Gastrocnemius medialis (tissue), 4 donors: ENCODE measurements around the gene PTPRN2. TPM values are rescaled to one million over a fixed set of nuclear protein-coding genes. Genes with fewer than 3 reads are reported as not detected.

Experiments
- ATAC-seq, 2 donors: fragments of 150-250 bp; one replicate each; pipeline ENCODE4 v1.9.1; 2016
- DNase-seq, 2 donors: peaks; one replicate each; pipeline ENCODE4 v3.0.0-alpha.2; 2019
- H3K27ac ChIP-seq, 4 donors: fragments of 200-600 bp; sonication (generic); 1 replicate in 1 of 4; 2 replicates in 3 of 4; pipeline ENCODE4 v1.5.1; 2016 to 2018; ENCODE audit warnings: mild to moderate bottlenecking in 2 of 4, moderate library complexity in 1 of 4
- H3K27me3 ChIP-seq, 3 donors: fragments of 200-600 bp; sonication (generic) in 2 of 3; 1 replicate in 1 of 3; 2 replicates in 2 of 3; pipeline versions ENCODE4 v1.5.1 to v1.6.0; 2016 to 2019; ENCODE audit warnings: mild to moderate bottlenecking in 1 of 3, moderate library complexity in 1 of 3
- H3K36me3 ChIP-seq, 2 donors: fragments of 200-600 bp; sonication (generic) in 1 of 2; one replicate each; pipeline ENCODE4 v1.5.1; 2017 to 2018
- H3K4me1 ChIP-seq, 2 donors: fragments of 200-600 bp; sonication (generic) in 1 of 2; one replicate each; pipeline ENCODE4 v1.5.1; 2016 to 2017; ENCODE audit warnings: mild to moderate bottlenecking in 2 of 2
- H3K4me3 ChIP-seq, 4 donors: fragments of 200-600 bp; sonication (generic) in 3 of 4; 1 replicate in 1 of 4; 2 replicates in 3 of 4; pipeline ENCODE4 v1.5.1; 2016 to 2019; ENCODE audit warnings: mild to moderate bottlenecking in 2 of 4
- H3K9me3 ChIP-seq, 3 donors: fragments of 200-600 bp; sonication (generic) in 2 of 3; 1 replicate in 1 of 3; 2 replicates in 2 of 3; pipeline ENCODE4 v1.5.1; 2016 to 2019
- POLR2A ChIP-seq, 2 donors: fragments of 450-650 bp; IDR thresholded peaks; one replicate each; pipeline ENCODE4 v1.6.1; 2017; ENCODE audit warnings: antibody characterized with exemption in 2 of 2, mild to moderate bottlenecking in 2 of 2, moderate library complexity in 2 of 2
- in situ Hi-C, 4 donors: fragments of 200-750 bp; cut with MboI; loops; one replicate each; pipeline versions ENCODE4 v1.15.0 to v1.8.0; 2017; ENCODE audit warnings: low sequenced_read_pairs in 4 of 4
- intact Hi-C: fragments of 100-400 bp; cut with DNase I; formaldehyde crosslinking; loops from one replicate; pipeline ENCODE4 v1.15.1; 2023; ENCODE audit warnings: low total_unique reads
- total RNA-seq, 4 donors: library from RNA; depleted of rRNA; stranded (reverse); fragments of >200 nt; gene quantifications; one replicate each; pipeline versions ENCODE4 v1.1.0 to v1.2.3, GENCODE V29; 2016
- TF ChIP-seq, protein P1 (sequence below), 5 experiments: fragments of 450-650 bp in 3 of 5; fragments of 200-600 bp in 2 of 5; sonication (generic) in 2 of 5; IDR thresholded peaks in 4 of 5; conservative IDR thresholded peaks in 1 of 5; 1 replicate in 4 of 5; 2 replicates in 1 of 5; pipeline ENCODE4 v1.5.1; 2016 to 2019; ENCODE audit warnings: antibody characterized with exemption in 5 of 5, mild to moderate bottlenecking in 3 of 5, moderate library complexity in 3 of 5

Gene PTPRN2
- total RNA-seq, 4 donors from 2014 or later = 0.66 to 0.85 (median 0.81) TPM

DNA sequence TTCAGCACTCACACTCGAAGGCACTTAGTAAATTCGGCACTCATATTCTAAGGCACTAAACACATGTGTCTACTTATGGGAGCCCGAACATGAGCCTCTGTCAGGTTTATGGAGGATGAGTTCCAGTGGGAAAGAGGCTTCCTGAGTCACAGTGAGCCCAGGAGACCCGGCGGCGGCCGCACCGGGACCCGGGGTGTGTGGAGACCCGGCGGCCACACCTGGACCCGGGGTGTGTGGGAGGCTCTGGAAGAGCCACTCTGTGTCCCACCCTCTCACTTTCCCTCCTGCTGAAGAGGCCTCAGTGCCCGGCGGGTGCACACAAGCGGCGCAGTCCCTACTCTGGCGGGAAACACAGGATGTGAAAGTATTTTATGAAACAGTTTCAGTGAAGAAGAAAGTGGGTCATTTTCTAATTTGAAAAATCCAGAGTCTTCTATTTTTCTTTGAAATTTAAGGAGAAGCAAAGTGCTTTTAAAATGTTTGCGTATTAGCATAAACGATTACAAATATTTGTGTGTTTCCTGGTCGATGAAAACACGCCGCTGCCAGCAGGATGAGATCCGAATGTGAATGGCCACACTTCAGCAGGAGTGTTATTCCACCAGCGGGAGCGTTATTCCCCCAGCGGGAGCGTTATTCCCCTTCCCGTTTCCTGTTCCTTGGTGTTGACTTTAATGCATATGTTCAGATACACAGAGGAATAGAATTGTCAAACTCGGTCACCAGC is 625.7 kb downstream of the PTPRN2 start:
- H3K4me3 ChIP-seq = no peak overlapping the region
- no peaks in the 10 kb centered on the region for H3K4me1 ChIP-seq
- ATAC-seq (no peak), DNase-seq (no peak)
- in situ Hi-C loops = no loop called here
- peaks cover 0 to 3% (median 0%) of the 10 kb centered on the region in 3 donors for H3K9me3 ChIP-seq
- intact Hi-C loops = no loop called here
- H3K27me3 ChIP-seq = no peaks in the 10 kb centered on the region
- H3K36me3 ChIP-seq = no peaks in the 10 kb centered on the region
- H3K27ac ChIP-seq = no peak overlapping the region
- TF ChIP-seq, protein P1, sequence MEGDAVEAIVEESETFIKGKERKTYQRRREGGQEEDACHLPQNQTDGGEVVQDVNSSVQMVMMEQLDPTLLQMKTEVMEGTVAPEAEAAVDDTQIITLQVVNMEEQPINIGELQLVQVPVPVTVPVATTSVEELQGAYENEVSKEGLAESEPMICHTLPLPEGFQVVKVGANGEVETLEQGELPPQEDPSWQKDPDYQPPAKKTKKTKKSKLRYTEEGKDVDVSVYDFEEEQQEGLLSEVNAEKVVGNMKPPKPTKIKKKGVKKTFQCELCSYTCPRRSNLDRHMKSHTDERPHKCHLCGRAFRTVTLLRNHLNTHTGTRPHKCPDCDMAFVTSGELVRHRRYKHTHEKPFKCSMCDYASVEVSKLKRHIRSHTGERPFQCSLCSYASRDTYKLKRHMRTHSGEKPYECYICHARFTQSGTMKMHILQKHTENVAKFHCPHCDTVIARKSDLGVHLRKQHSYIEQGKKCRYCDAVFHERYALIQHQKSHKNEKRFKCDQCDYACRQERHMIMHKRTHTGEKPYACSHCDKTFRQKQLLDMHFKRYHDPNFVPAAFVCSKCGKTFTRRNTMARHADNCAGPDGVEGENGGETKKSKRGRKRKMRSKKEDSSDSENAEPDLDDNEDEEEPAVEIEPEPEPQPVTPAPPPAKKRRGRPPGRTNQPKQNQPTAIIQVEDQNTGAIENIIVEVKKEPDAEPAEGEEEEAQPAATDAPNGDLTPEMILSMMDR (IDR thresholded peaks at IDR 0.05 in 4 of 5, conservative IDR thresholded peaks at IDR 0.05 in 1 of 5) = no peak
- TF ChIP-seq POLR2A (IDR thresholded peaks at IDR 0.05) = no peak

- in situ Hi-C loops = no loop called here
- no peaks in the 10 kb centered on the region for H3K36me3 ChIP-seq
- DNase-seq = no peak
Measured at GRCh38 chr7:157955348-157955999, 632.1 kb downstream of the PTPRN2 start.

GRCh38 chr7:157954901-157955300 is 632.7 kb downstream of the PTPRN2 start:
- peaks cover 0 to 3% (median 0%) of the 10 kb centered on the region in 3 donors for H3K9me3 ChIP-seq
- no peaks in the 10 kb centered on the region for H3K27me3 ChIP-seq
- intact Hi-C loops (no loop called here), in situ Hi-C loops (no loop called here)
- no peak for DNase-seq
- no peak overlapping the region for H3K4me3 ChIP-seq
- H3K36me3 ChIP-seq = no peaks in the 10 kb centered on the region
- ATAC-seq = no peak
- no peak overlapping the region for H3K27ac ChIP-seq
- TF ChIP-seq, protein P1 (IDR thresholded peaks at IDR 0.05 in 4 of 5, conservative IDR thresholded peaks at IDR 0.05 in 1 of 5) = no peak
- TF ChIP-seq POLR2A (IDR thresholded peaks at IDR 0.05) = no peak
- H3K4me1 ChIP-seq = no peaks in the 10 kb centered on the region

More at GRCh38 chr7:157955348-157955999, 632.1 kb downstream of the PTPRN2 start:
- Histone ChIP-seq H3K4me3 (no peak overlapping the region), H3K4me1 (no peaks in the 10 kb centered on the region), H3K27me3 (no peaks in the 10 kb centered on the region), H3K9me3 (peaks cover 0 to 3% (median 0%) of the 10 kb centered on the region in 3 donors), H3K27ac (no peak overlapping the region)
- TF ChIP-seq, protein P1 (IDR thresholded peaks at IDR 0.05 in 4 of 5, conservative IDR thresholded peaks at IDR 0.05 in 1 of 5) = no peak
- ATAC-seq = no peak
- intact Hi-C loops = no loop called here

GRCh38 chr7:157952841-157953645 is 634.6 kb downstream of the PTPRN2 start:
- no peaks in the 10 kb centered on the region for H3K27me3 ChIP-seq
- in situ Hi-C loops (no loop called here), intact Hi-C loops (no loop called here)
- no peak overlapping the region for H3K27ac ChIP-seq
- DNase-seq (no peak), ATAC-seq (no peak)
- no peak overlapping the region for H3K4me3 ChIP-seq
- no peaks in the 10 kb centered on the region for H3K36me3 ChIP-seq
- no peaks in the 10 kb centered on the region for H3K9me3 ChIP-seq
- TF ChIP-seq, protein P1 (IDR thresholded peaks at IDR 0.05 in 4 of 5, conservative IDR thresholded peaks at IDR 0.05 in 1 of 5) = no peak
- TF ChIP-seq POLR2A (IDR thresholded peaks at IDR 0.05) = no peak
- H3K4me1 ChIP-seq = no peaks in the 10 kb centered on the region
